SKM-1 (cell line): ENCODE data around the gene UBQLN1.

Experiments used
- DNase-seq: peaks from one replicate; lab custom pipeline; 2025; ENCODE audit not compliant: unreplicated experiment; lab: John Stamatoyannopoulos, UW

Gene UBQLN1

GRCh38 chr9:83691492-83691891 is 16.3 kb downstream of the UBQLN1 start:
- no peak for DNase-seq

GRCh38 chr9:83688921-83689320 is 18.8 kb downstream of the UBQLN1 start:
- DNase-seq: no peak

GRCh38 chr9:83681490-83681889 is 26.3 kb downstream of the UBQLN1 start:
- no peak for DNase-seq

GRCh38 chr9:83680233-83680632 is 27.5 kb downstream of the UBQLN1 start:
- no peak for DNase-seq

- no peak for DNase-seq
Observed at GRCh38 chr9:83677596-83677995, 30.2 kb downstream of the UBQLN1 start.

- no peak for DNase-seq
Observed at GRCh38 chr9:83675466-83675865, 32.3 kb downstream of the UBQLN1 start.

- no peak for DNase-seq
Observed at GRCh38 chr9:83671451-83671850, 36.3 kb downstream of the UBQLN1 start.

GRCh38 chr9:83670381-83670780 is 37.4 kb downstream of the UBQLN1 start:
- no peak for DNase-seq

- no peak for DNase-seq
Observed at GRCh38 chr9:83669067-83669466, 38.7 kb downstream of the UBQLN1 start.

GRCh38 chr9:83665580-83666200 is 42.1 kb downstream of the UBQLN1 start:
- no peak for DNase-seq

GRCh38 chr9:83662933-83663332 is 44.8 kb downstream of the UBQLN1 start:
- no peak for DNase-seq

- no peak for DNase-seq
Observed at GRCh38 chr9:83656952-83657351, 50.8 kb downstream of the UBQLN1 start.

- DNase-seq: no peak
Observed at GRCh38 chr9:83656032-83656680, 51.6 kb downstream of the UBQLN1 start.

- DNase-seq: no peak
Observed at GRCh38 chr9:83655433-83655832, 52.3 kb downstream of the UBQLN1 start.

GRCh38 chr9:83652433-83652832 is 55.3 kb downstream of the UBQLN1 start:
- no peak for DNase-seq

GRCh38 chr9:83651558-83651957 is 56.2 kb downstream of the UBQLN1 start:
- no peak for DNase-seq

GRCh38 chr9:83649515-83649914 is 58.2 kb downstream of the UBQLN1 start:
- no peak for DNase-seq

- DNase-seq: no peak
Observed at GRCh38 chr9:83649080-83649479, 58.7 kb downstream of the UBQLN1 start.

- no peak for DNase-seq
Observed at GRCh38 chr9:83646500-83647239, 61.1 kb downstream of the UBQLN1 start.

GRCh38 chr9:83642793-83643192 is 65.0 kb downstream of the UBQLN1 start:
- no peak for DNase-seq

- DNase-seq: no peak
Observed at GRCh38 chr9:83639266-83639665, 68.5 kb downstream of the UBQLN1 start.

- no peak for DNase-seq
Observed at GRCh38 chr9:83637389-83637788, 70.4 kb downstream of the UBQLN1 start.
